ENCODE measurements around the gene LIPC. TPM values are rescaled to one million over a fixed set of nuclear protein-coding genes. Genes with fewer than 3 reads are reported as not detected.

LIPC gene
- total RNA-seq, 2 experiments from 2014 or later: 0.30 to 0.50 TPM

- CTCF ChIA-PET: interaction anchor here (0.9 to 2.4 kb wide), 2 partner anchors 8 to 13 kb away, joined by 3 to 9 read pairs; no protein-coding TSS in a partner anchor
- peaks cover 18% of the 10 kb centered on the region for H3K4me1 Mint-ChIP-seq
- ATAC-seq (no peak), DNase-seq (no peak)
- POLR2A ChIA-PET: no interaction called here
- H3K9me3 Mint-ChIP-seq (ENCODE audit: low read depth): peaks cover 2% of the 10 kb centered on the region
- H3K36me3 Mint-ChIP-seq (ENCODE audit: low read depth): peaks cover 2% of the 10 kb centered on the region
- H3K27ac Mint-ChIP-seq: no peak overlapping the region
- intact Hi-C loops (cut with DNase I, micrococcal nuclease): no loop called here
- H3K27me3 Mint-ChIP-seq: no peaks in the 10 kb centered on the region
- no peak overlapping the region for H3K4me3 Mint-ChIP-seq
Measured at GRCh38 chr15:58490086-58490887, 58.5 kb downstream of the LIPC start.

DNA sequence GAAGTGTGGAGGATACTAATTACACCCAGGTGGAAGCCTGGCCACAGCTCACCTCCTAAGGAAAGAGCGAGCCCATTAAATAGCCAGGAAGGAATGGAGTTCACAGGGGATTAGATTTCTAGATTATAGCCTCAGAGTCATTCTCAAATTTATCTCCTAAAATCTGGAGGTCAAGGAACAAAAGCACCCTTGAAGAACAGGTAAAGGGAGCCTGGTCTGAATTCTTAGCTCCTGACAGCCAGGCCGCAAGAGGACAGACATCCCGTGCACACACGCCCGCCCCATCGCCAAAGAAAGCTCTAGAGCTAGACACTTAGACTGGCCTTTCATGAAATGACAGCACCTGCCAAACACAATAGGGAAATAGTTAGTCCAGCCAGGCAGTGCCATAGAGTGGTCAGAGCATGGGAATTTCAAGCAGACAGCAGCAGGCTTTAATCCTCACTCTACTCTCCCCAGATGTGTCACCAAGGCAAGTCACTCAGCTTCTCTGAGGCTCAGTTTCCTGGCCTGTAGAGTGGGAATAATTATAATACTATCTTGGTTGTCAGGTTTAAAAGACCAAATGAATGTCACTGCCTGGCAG, 59.2 kb downstream of the LIPC start:
- intact Hi-C loops (cut with DNase I, micrococcal nuclease): no loop called here
- Mint-ChIP-seq H3K36me3 (ENCODE audit: low read depth) (peaks cover 2% of the 10 kb centered on the region), H3K27me3 (no peaks in the 10 kb centered on the region), H3K27ac (no peak overlapping the region), H3K9me3 (ENCODE audit: low read depth) (peaks cover 2% of the 10 kb centered on the region), H3K4me3 (no peak overlapping the region), H3K4me1 (peaks cover 15% of the 10 kb centered on the region)
- ATAC-seq (no peak), DNase-seq (no peak)
- ChIA-PET POLR2A (no interaction called here), CTCF (interaction anchor here (0.6 to 2.4 kb wide), 2 partner anchors 9 to 14 kb away, joined by 3 to 9 read pairs; no protein-coding TSS in a partner anchor)

DNA sequence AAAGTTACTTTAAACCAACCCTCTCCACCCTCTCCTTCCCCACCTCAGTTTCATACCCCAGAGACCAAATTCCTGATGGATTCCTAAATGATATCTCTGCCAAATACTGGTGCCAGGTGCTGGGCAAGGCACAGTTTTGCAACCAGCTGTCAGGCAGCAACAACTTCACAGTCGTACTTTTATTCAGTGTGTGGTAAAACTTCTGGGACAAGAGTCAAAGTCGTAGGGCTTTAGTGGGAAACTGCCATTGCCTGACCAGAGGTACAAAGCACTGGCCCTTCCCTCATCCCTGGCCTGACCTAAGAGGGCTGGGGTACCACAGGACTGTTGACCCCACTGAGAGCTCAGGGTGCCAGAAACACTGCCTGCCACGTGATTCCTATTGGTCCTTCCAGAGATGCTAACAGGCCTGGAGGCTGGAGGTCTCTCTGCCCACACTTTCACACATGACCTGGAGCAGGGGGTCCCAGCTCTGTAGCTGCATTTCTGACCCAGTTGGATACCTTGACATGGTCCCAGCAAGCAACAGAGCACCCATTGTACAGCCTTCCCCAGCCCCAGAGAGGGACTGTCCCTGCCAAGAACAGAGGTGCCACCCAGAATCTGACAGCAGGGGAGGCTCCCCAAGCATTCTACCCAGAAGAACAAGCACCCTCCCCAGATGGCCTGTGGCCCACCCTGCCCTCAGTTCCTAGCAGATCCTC, 59.9 kb downstream of the LIPC start:
- Mint-ChIP-seq H3K27me3 (no peaks in the 10 kb centered on the region), H3K4me1 (peaks cover 14% of the 10 kb centered on the region), H3K9me3 (ENCODE audit: low read depth) (peaks cover 2% of the 10 kb centered on the region), H3K27ac (no peak overlapping the region), H3K4me3 (no peak overlapping the region), H3K36me3 (ENCODE audit: low read depth) (peaks cover 2% of the 10 kb centered on the region)
- intact Hi-C loops (cut with DNase I, micrococcal nuclease): no loop called here
- ATAC-seq (no peak), DNase-seq (no peak)
- POLR2A ChIA-PET: no interaction called here
- CTCF ChIA-PET: interaction anchor here (0.5 to 2.4 kb wide), 4 partner anchors 9 to 90 kb away, joined by 3 to 9 read pairs (median 3); no protein-coding TSS in a partner anchor

GRCh38 chr15:58492661-58493397, 61.0 kb downstream of the LIPC start:
- peaks cover 2% of the 10 kb centered on the region for H3K36me3 Mint-ChIP-seq (ENCODE audit: low read depth)
- H3K4me1 Mint-ChIP-seq: peaks cover 14% of the 10 kb centered on the region
- CTCF ChIA-PET: interaction anchor here (0.9 to 2.4 kb wide), 2 partner anchors 16 to 75 kb away, joined by 3 to 9 read pairs; no protein-coding TSS in a partner anchor
- H3K27me3 Mint-ChIP-seq: no peaks in the 10 kb centered on the region
- peak overlapping the region; percentile 17 for H3K27ac Mint-ChIP-seq
- no peak overlapping the region for H3K4me3 Mint-ChIP-seq
- POLR2A ChIA-PET: no interaction called here
- ATAC-seq (no peak), DNase-seq (no peak)
- peaks cover 2% of the 10 kb centered on the region for H3K9me3 Mint-ChIP-seq (ENCODE audit: low read depth)
- intact Hi-C loops (cut with DNase I, micrococcal nuclease): no loop called here

DNA sequence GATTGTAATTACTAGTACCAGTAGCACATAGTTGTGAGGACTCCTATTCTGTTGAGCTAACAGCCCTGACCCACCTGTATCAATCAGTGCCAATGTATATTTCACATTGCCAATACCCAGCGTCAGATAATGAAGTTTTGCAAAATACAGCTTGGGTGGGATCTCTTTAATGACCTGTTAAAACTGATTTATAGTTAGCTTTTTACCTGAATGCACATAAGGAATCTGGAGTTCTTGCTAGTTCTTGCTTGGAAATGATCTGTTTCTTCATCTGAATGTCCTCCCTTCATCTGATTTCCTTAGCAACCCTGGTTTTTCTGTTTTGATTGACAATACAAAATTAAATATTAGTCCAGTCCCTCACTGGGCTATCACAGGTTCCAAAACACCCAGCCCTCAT, 62.8 kb downstream of the LIPC start:
- H3K27me3 Mint-ChIP-seq: no peaks in the 10 kb centered on the region
- intact Hi-C loops (cut with DNase I, micrococcal nuclease): no loop called here
- CTCF ChIA-PET: no interaction called here
- no peak overlapping the region for H3K4me3 Mint-ChIP-seq
- no peaks in the 10 kb centered on the region for H3K9me3 Mint-ChIP-seq (ENCODE audit: low read depth)
- no peak for ATAC-seq
- POLR2A ChIA-PET: no interaction called here
- peaks cover 14% of the 10 kb centered on the region for H3K4me1 Mint-ChIP-seq
- H3K27ac Mint-ChIP-seq: no peak overlapping the region
- no peaks in the 10 kb centered on the region for H3K36me3 Mint-ChIP-seq (ENCODE audit: low read depth)
- no peak for DNase-seq

DNA sequence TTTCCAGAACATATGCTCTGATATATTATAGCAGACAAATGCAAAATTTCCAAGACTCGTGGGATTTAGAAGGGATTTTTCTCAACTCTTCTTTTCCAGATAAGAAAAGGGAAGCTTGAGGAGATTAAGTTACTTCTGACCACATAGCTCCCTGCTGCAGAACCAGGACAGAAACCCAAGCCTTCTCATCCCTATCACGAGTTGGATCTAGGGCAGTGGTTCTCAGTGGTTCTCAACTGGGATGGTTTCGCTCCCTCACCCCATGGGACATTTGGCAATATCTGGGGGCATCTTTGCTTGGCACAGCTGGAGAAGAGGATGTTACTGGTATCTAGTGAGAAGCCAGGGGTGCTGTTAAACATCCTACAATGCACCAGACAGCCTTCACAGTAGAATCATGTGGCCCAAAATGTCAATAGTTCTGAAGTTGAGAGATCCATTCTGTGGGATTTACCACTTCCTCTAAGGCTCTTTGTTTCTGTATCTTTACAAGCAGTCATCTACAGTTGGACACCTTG, 64.2 kb downstream of the LIPC start:
- CTCF ChIA-PET: interaction anchor here (1.3 kb wide), 1 partner anchor 11 kb away, joined by 4 read pairs; no protein-coding TSS in a partner anchor
- no peak for ATAC-seq
- no peak overlapping the region for H3K27ac Mint-ChIP-seq
- no peak overlapping the region for H3K4me3 Mint-ChIP-seq
- H3K36me3 Mint-ChIP-seq (ENCODE audit: low read depth): no peaks in the 10 kb centered on the region
- DNase-seq: no peak
- POLR2A ChIA-PET: interaction anchor here (0.6 kb wide), 1 partner anchor 23 kb away, joined by 3 read pairs; no protein-coding TSS in a partner anchor
- peaks cover 14% of the 10 kb centered on the region for H3K4me1 Mint-ChIP-seq
- no peaks in the 10 kb centered on the region for H3K9me3 Mint-ChIP-seq (ENCODE audit: low read depth)
- intact Hi-C loops (cut with DNase I, micrococcal nuclease): no loop called here
- no peaks in the 10 kb centered on the region for H3K27me3 Mint-ChIP-seq

- Mint-ChIP-seq H3K36me3 (ENCODE audit: low read depth) (no peaks in the 10 kb centered on the region), H3K27ac (no peak overlapping the region), H3K27me3 (no peaks in the 10 kb centered on the region), H3K4me3 (no peak overlapping the region), H3K9me3 (ENCODE audit: low read depth) (no peaks in the 10 kb centered on the region), H3K4me1 (peaks cover 14% of the 10 kb centered on the region)
- no peak for DNase-seq
- CTCF ChIA-PET: interaction anchor here (0.9 to 1.0 kb wide), 2 partner anchors 8 to 10 kb away, joined by 3 to 4 read pairs; no protein-coding TSS in a partner anchor
- intact Hi-C loops (cut with DNase I, micrococcal nuclease): no loop called here
- POLR2A ChIA-PET: no interaction called here
- ATAC-seq: no peak
Measured at GRCh38 chr15:58497046-58497785, 65.4 kb downstream of the LIPC start.

DNA sequence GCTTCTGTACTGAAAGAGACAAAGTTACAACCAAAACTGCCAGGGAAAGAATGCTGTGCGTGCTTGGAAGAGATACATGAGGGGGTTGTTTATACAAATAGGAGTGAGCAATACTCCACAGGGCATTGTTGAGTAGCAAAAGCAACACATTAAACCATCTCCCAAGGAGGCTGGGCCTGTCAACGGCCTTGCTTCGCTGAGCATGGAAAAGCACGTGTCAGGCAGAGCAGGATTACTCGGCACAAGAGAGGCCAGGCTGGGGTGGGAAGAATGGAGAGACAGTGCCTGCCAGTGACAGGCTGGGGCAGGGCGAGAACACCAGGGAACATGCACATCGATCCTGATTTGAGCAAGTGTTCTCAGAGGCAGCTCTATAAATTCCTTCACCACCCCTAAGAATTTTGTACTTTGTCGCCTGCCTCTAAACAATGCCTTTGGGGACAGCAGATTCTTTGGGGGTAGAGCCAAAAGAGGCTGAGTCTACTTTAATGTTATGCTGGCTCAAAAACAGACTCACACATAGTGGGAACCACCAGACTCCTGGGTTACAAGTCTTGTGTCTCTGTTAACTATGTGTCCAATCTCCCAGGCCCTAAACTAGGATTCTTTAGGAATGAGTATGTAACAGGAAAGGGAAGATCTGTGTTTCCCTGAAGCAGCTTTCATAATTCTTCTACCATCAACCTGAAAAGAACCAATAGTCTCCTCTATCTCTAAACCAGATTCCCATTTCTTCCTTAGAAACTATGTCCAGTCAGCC, 67.2 kb downstream of the LIPC start:
- Mint-ChIP-seq H3K4me1 (peaks cover 11% of the 10 kb centered on the region), H3K27ac (no peak overlapping the region), H3K4me3 (no peak overlapping the region), H3K36me3 (ENCODE audit: low read depth) (no peaks in the 10 kb centered on the region), H3K9me3 (ENCODE audit: low read depth) (no peaks in the 10 kb centered on the region), H3K27me3 (no peaks in the 10 kb centered on the region)
- ChIA-PET POLR2A (no interaction called here), CTCF (interaction anchor here (0.7 to 1.2 kb wide), 2 partner anchors 12 to 18 kb away, joined by 3 read pairs; no protein-coding TSS in a partner anchor)
- intact Hi-C loops (cut with DNase I, micrococcal nuclease): no loop called here
- DNase-seq (no peak), ATAC-seq (no peak)

DNA sequence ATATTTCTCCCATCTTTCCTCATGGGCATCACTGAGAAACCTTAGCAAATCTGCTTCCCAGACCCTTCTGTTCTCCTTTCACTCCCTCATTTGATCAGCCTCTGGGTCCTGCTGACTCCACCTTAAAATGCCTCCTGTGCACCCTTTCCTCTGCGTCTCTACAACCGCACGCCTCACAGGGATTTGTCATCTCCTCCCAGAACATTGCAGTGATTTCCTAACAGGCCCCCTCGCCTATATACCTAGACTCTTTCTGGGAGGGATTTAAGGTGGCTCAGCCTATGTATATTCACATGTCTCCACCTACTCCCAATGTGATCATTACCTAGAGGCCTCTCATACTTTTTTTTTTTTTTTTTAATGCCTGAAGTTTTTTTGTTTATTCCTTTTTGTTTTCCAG, 69.2 kb downstream of the LIPC start:
- Mint-ChIP-seq H3K4me3 (no peak overlapping the region), H3K27ac (no peak overlapping the region), H3K27me3 (no peaks in the 10 kb centered on the region), H3K36me3 (ENCODE audit: low read depth) (no peaks in the 10 kb centered on the region), H3K4me1 (peaks cover 12% of the 10 kb centered on the region), H3K9me3 (ENCODE audit: low read depth) (no peaks in the 10 kb centered on the region)
- DNase-seq (no peak), ATAC-seq (no peak)
- ChIA-PET POLR2A (no interaction called here), CTCF (interaction anchor here (0.7 kb wide), 1 partner anchor 772 kb away, joined by 3 read pairs; no protein-coding TSS in a partner anchor)
- intact Hi-C loops (cut with DNase I, micrococcal nuclease): no loop called here

DNA sequence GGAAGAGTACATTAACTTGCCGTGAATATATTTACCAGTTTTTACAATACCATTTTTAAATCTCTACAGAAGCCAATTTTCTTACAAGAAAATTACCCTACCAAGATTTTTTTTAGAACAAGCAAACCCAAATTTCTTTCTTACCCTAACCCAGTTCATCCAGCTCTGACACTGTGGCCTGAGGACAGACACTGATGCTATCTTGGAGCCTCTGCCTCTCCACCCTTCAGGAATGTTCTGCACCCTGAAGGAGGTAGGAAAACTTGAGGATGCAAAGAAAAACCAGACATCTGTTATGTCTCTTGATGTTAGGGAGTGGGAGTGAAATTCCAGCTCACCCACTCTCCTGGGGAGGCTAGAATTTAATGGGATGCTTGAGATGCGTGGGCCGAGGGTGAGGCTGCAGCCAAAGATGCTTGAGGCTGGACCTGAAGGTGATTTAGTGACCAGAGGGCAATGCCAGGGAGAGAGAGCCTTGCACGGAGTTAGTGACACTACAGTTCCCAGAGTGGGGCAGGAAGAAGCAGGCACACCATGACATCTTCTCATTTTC, 69.9 kb downstream of the LIPC start:
- ChIA-PET CTCF (interaction anchor here (0.7 kb wide), 1 partner anchor 244 kb away, joined by 3 read pairs; no protein-coding TSS in a partner anchor), POLR2A (interaction anchor here (0.5 kb wide), 1 partner anchor 323 kb away, joined by 5 read pairs; no protein-coding TSS in a partner anchor)
- intact Hi-C loops (cut with DNase I, micrococcal nuclease): no loop called here
- Mint-ChIP-seq H3K9me3 (ENCODE audit: low read depth) (no peaks in the 10 kb centered on the region), H3K4me1 (peaks cover 15% of the 10 kb centered on the region), H3K4me3 (no peak overlapping the region), H3K36me3 (ENCODE audit: low read depth) (no peaks in the 10 kb centered on the region), H3K27ac (no peak overlapping the region), H3K27me3 (no peaks in the 10 kb centered on the region)
- DNase-seq: no peak
- no peak for ATAC-seq
